Activated naive CD4-positive, alpha-beta T cell treated with anti-CD3 and anti-CD28 coated beads, Interleukin-2, amount 50 U/mL, for 72 hours (primary cell): Measurements from ENCODE around the gene SNX7. TPM values are rescaled to one million over a fixed set of nuclear protein-coding genes. Genes with fewer than 3 reads are reported as not detected.

ENCODE experiments used
- ATAC-seq, 2 donors: fragments of 150-1000 bp; cut with Tn5 transposase; 2 replicates each; pipeline ENCODE4 v1.10.0; 2021; ENCODE audit warnings: mild to moderate bottlenecking in 2 of 2, moderate library complexity in 2 of 2
- DNase-seq, 2 donors: peaks; one replicate each; pipeline ENCODE4 v3.0.0; 2021 to 2022; ENCODE audit warnings: low spot score in 2 of 2
- H3K27ac Mint-ChIP-seq, 2 donors: one replicate each; pipeline ENCODE4 v1.8.0; 2022; ENCODE audit warnings: mild to moderate bottlenecking in 2 of 2, mixed read lengths in 2 of 2
- H3K36me3 Mint-ChIP-seq, 2 donors: one replicate each; pipeline ENCODE4 v1.8.0; 2022; ENCODE audit warnings: mixed read lengths in 2 of 2
- H3K9me3 Mint-ChIP-seq, 2 donors: one replicate each; pipeline ENCODE4 v1.8.0; 2022; ENCODE audit warnings: mixed read lengths in 2 of 2
- total RNA-seq, 2 donors: library from RNA; stranded (reverse); gene quantifications; one replicate each; pipeline ENCODE4 v1.2.3, GENCODE V29; 2022

SNX7 gene
- total RNA-seq, 2 donors from 2014 or later, result 0.84 to 1.1 TPM

DNA sequence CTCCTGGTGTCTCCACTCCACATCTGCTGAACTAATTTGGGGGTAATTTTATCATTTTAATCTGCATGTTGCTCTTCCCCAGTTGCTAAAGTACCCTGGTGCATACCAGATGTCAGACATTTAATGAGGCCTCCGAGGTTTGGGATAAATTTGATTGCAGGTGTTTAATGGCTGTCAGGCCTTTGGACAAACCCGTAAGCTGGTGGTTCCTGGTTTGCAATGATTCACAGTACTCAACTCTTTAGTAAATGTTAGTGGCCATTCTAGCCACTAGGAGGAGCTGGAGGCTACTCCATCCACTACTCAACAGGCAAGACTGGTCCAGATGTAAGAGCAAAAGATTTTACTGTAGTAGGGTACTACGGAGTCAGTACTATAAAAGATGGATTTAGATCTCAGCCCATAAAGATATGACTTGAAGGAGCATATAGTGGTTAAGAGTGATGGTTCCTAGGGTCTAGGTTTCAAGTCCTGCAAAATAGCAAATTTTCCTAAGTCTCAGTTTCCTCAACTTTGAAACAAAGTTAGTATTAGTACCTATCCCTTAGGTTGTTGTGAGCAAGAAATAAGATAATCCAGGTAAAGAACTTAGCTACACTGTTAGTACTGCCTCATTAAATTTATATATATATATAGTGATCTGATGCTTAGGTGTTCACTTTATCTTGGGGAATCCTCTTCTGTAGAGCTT, 132.8 kb downstream of the SNX7 start:
- Mint-ChIP-seq H3K36me3 (no peaks in the 10 kb centered on the region), H3K27ac (no peak overlapping the region), H3K9me3 (peaks cover 0 to 4% of the 10 kb centered on the region in 2 donors)
- DNase-seq, result peak in 1 of 2 donors; percentile 39
- ATAC-seq, result peak; percentile 85 to 89

DNA sequence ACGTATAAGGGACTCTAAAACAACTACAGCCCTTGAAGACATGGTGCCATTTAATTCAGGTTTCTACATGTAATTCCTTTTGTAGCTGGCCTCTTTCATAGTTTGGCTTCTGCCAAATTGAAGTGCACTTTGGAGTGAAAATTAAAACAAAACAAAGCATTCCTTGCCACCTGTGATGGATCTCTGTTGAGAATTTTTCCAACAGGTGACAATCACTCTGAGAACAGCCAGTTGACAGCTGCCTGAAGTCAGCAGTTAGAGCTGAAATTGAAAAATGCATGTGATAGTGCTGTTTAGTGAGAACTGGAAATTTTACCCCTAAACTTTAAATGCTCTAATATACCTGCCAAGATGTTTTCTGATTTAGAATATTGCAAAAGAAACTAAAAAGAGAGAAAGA, 134.5 kb downstream of the SNX7 start:
- no peak for DNase-seq
- no peak overlapping the region for H3K27ac Mint-ChIP-seq
- ATAC-seq, result no peak
- H3K9me3 Mint-ChIP-seq, result peaks cover 0 to 4% of the 10 kb centered on the region in 2 donors
- no peaks in the 10 kb centered on the region for H3K36me3 Mint-ChIP-seq

DNA sequence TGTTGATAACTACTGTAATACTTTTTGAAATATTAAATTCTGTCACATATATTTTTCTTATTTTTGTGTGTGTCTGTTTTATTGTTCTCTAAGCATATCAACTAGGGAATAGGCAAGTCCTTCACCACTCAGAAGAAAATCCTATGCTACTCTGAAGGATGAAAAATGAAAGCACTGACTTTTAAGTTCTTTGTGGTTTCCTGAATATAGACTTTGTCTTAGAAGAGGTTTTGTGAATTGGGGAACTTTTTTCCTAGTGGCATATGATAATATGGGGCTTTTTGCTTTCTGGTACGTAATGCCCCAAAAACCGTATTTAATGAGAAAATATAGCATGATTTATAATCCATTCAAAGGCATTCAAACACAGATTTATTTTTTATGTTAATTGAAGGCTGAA, 136.0 kb downstream of the SNX7 start:
- H3K9me3 Mint-ChIP-seq, result peaks cover 0 to 4% of the 10 kb centered on the region in 2 donors
- no peak overlapping the region for H3K27ac Mint-ChIP-seq
- DNase-seq (no peak), ATAC-seq (peak in 1 of 2 donors; percentile 37)
- no peaks in the 10 kb centered on the region for H3K36me3 Mint-ChIP-seq
